Testis (tissue), 2 donors: ENCODE results near the gene EGFL8.

ENCODE experiments used
- POLR2A ChIP-seq: fragments of 450-650 bp; IDR thresholded peaks from one replicate; pipeline ENCODE4 v1.6.1; 2017; ENCODE audit warnings: antibody characterized with exemption, mild to moderate bottlenecking, moderate library complexity
- TF ChIP-seq, protein P1 (sequence below), 3 experiments: fragments of 450-650 bp in 2 of 3; fragments of 200-600 bp in 1 of 3; sonication (generic) in 1 of 3; IDR thresholded peaks; one replicate each; pipeline ENCODE4 v1.5.1; 2016 to 2019; ENCODE audit warnings: antibody characterized with exemption in 3 of 3, mild to moderate bottlenecking in 2 of 3, moderate library complexity in 1 of 3

GRCh38 chr6:32194388-32194787 is 30.0 kb downstream of the EGFL8 start:
- TF ChIP-seq POLR2A: no peak
- TF ChIP-seq, protein P1, sequence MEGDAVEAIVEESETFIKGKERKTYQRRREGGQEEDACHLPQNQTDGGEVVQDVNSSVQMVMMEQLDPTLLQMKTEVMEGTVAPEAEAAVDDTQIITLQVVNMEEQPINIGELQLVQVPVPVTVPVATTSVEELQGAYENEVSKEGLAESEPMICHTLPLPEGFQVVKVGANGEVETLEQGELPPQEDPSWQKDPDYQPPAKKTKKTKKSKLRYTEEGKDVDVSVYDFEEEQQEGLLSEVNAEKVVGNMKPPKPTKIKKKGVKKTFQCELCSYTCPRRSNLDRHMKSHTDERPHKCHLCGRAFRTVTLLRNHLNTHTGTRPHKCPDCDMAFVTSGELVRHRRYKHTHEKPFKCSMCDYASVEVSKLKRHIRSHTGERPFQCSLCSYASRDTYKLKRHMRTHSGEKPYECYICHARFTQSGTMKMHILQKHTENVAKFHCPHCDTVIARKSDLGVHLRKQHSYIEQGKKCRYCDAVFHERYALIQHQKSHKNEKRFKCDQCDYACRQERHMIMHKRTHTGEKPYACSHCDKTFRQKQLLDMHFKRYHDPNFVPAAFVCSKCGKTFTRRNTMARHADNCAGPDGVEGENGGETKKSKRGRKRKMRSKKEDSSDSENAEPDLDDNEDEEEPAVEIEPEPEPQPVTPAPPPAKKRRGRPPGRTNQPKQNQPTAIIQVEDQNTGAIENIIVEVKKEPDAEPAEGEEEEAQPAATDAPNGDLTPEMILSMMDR (IDR thresholded peaks at IDR 0.05): no peak
